HG03060 (cell line): ENCODE measurements around the gene NTM.

Experiments
- ATAC-seq: cut with Tn5 transposase; IDR thresholded peaks from one replicate; pipeline ENCODE4 v1.9.1; 2021; ENCODE audit warnings: low read depth, moderate number of reproducible peaks; ENCODE audit not compliant: unreplicated experiment

Gene NTM

GRCh38 chr11:131693756-131694155 lies 323.3 kb downstream of the NTM start:
- no peak for ATAC-seq

GRCh38 chr11:131694526-131695424 lies 324.4 kb downstream of the NTM start:
- ATAC-seq = peak; percentile 50

- ATAC-seq = no peak
These were observed 325.5 kb downstream of the NTM start for GRCh38 chr11:131695889-131696429.

GRCh38 chr11:131696690-131697089 lies 326.3 kb downstream of the NTM start:
- ATAC-seq = no peak

GRCh38 chr11:131703311-131703710 lies 332.9 kb downstream of the NTM start:
- no peak for ATAC-seq

- no peak for ATAC-seq
These were observed 334.3 kb downstream of the NTM start for GRCh38 chr11:131704682-131705081.

- ATAC-seq = no peak
These were observed 340.1 kb downstream of the NTM start for GRCh38 chr11:131710511-131710910.

- no peak for ATAC-seq
These were observed 342.5 kb downstream of the NTM start for GRCh38 chr11:131712897-131713296.

GRCh38 chr11:131713529-131714134 lies 343.2 kb downstream of the NTM start:
- no peak for ATAC-seq

- no peak for ATAC-seq
These were observed 347.2 kb downstream of the NTM start for GRCh38 chr11:131717616-131718015.

GRCh38 chr11:131723088-131723487 lies 352.7 kb downstream of the NTM start:
- no peak for ATAC-seq

GRCh38 chr11:131724436-131724975 lies 354.1 kb downstream of the NTM start:
- no peak for ATAC-seq

- no peak for ATAC-seq
These were observed 364.5 kb downstream of the NTM start for GRCh38 chr11:131734871-131735270.

GRCh38 chr11:131737357-131737756 lies 366.9 kb downstream of the NTM start:
- no peak for ATAC-seq

GRCh38 chr11:131739243-131739882 lies 368.9 kb downstream of the NTM start:
- no peak for ATAC-seq

GRCh38 chr11:131744847-131745246 lies 374.4 kb downstream of the NTM start:
- no peak for ATAC-seq

GRCh38 chr11:131745405-131745804 lies 375.0 kb downstream of the NTM start:
- no peak for ATAC-seq

GRCh38 chr11:131746201-131746600 lies 375.8 kb downstream of the NTM start:
- no peak for ATAC-seq

- ATAC-seq = no peak
These were observed 378.0 kb downstream of the NTM start for GRCh38 chr11:131748151-131749050.

- no peak for ATAC-seq
These were observed 378.7 kb downstream of the NTM start for GRCh38 chr11:131749101-131749500.
